GM21515 (cell line): Measurements from ENCODE around the gene PNPO.

ENCODE experiments used
- ATAC-seq: cut with Tn5 transposase; IDR thresholded peaks from one replicate; pipeline ENCODE4 v1.9.1; 2021; ENCODE audit not compliant: unreplicated experiment

Gene PNPO

DNA sequence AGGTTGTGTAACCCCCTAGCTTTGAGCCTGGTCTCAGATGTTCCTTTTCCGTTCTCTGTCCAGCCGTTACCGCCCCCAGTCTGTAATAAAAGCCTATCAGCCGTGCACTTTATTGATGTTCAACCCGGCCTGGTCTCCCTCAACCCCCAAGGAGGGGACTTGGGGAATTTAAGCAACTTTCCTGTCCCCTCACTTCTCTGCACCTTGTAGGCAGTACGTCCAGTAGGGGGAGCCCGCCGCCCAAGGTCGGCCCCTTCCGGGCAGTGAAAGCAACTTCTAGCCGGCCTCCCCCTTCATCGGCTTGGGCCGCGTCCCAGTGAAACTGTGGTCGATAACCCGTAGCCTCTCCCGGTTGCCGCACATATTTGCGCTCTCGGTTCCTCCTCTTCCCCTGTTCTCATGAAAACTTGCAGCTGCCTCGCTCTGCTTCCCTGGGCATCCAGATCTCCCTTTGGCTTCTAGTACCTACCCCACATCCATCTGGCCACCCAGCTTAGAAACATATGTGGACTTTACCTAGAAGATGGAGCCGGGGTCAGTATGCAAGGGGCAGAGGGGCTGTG is 7.9 kb downstream of the PNPO start:
- ATAC-seq, result no peak

DNA sequence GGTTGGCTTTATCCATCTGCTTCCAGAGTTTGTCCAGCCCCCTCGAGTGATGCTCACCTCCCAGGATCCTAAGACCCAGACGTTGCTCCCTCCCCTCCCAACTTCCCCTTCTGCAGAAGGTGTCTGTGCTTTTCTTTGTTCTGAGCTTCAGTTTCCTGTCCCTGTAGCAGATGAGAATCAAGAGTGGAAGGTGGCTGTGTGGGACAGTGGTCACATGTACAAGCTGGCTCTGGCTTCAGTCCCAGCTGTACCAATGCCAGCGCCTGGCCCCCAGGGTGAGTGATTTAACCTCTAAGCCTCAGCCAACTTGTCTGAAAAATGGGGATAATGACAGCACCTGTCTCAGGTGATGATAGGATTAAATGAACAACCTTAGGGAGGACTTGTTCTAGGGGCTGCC is 8.6 kb downstream of the PNPO start:
- ATAC-seq, result no peak

DNA sequence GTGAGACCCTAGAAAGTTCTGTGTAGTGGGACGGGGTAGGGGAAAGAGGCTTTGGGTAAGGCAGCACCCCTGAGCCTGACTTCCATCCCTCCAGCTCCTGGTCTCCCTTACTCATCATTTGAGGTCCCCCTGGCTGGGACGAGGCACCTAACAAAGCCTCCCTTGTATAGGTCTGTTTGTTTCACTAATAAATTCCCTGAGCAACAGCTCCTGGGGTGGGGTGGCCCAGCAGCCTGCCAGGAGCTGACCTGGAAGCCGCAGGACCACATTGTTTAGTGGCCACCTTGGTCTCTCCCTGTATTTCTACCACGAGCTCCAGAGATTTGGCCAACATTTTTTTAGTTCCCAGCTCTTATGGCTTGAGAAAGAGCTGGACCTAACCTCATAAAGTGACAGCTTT is 9.1 kb downstream of the PNPO start:
- ATAC-seq, result no peak

- ATAC-seq, result no peak
Observed at GRCh38 chr17:47952171-47953021, 11.0 kb downstream of the PNPO start.

GRCh38 chr17:47953909-47954308 is 12.5 kb downstream of the PNPO start:
- ATAC-seq, result no peak

GRCh38 chr17:47955497-47956461 is 14.4 kb downstream of the PNPO start:
- no peak for ATAC-seq

DNA sequence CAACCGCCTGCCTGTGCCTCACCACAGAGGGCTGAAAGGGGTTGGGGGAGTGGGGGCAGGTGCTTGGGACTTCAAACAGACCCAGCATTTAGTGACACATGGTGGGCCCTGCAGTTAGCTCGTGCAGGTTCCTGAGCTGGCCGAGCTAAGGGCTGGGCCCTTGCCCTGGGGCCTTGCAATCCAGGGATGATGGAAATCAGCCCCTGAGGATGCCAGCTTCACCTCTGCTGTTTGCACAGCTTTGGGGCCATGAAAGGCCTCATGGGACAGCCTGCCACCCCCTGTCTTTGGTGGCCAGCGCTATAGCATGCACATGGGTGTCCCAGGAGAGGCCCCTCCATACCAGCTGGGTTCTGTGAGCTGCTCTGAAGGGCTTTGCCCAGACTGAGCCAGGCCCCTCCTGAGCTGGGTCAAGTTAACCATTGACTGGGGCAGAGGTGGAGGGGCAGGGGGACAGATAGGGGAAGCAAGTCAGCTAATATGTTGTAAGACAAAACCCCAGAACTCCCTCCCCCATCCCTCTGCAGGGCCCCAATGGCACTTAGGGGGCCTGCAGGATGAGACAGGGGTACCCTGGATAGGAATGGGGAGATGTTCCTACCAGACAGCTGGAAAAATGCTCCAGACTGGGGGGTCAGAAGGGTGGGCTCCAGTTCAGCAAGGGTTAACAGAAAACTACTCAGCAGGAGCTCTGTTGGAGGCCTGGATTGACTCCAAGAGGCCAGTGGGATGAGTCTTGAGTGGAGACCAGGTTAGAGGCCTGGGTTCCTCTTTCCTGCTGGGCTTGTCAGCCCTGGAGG is 15.6 kb downstream of the PNPO start:
- no peak for ATAC-seq

DNA sequence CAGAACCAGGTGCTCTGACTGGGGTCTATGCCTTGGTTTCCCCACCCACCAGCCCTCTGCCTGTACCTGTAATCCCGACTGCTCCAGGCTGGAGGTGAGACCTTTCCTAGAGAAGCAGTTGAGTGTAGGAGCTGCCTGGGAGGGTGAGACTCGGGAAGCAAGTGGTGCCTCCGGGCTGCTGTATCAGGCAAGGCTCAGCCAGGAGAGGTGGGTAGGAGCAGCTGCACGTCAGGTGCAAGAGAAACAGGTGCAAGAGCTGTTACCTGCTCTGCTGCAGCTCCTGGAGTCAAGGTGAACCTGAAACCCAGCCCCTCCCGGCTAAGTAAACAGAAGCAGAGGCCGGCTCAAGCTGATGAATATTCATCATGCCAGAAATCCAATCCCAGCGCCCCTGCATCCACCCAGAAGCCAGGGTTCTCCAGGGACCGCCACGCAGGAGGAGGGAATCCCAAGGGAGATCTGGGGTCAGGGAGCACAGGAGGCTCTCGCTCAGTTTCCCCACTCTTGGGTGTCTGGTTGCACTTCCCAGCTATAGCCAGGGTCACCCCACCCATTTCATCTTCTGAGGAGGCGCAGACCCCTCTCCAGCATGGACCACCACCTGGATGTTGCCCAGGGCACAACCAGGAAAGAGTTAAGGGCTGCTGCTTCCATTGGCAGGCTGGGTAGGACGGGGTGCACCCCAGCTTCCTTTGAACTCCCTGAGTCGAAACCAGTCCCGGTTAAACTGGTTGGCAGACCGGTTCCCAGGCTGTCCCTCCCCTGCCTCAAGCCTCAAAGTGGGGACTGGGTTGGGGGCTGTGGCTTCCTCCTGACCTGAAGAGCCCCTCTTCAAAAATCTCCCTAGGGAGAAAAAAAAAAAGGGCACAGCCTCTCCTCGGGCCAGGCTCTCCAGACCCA is 16.5 kb downstream of the PNPO start, which contains the start of gene PRR15L:
TSS of gene PRR15L (minus strand) at position 293 of the 900 bp plus-strand sequence. CDS start 4,649 bp downstream, outside the sequence.
- ATAC-seq, result no peak

DNA sequence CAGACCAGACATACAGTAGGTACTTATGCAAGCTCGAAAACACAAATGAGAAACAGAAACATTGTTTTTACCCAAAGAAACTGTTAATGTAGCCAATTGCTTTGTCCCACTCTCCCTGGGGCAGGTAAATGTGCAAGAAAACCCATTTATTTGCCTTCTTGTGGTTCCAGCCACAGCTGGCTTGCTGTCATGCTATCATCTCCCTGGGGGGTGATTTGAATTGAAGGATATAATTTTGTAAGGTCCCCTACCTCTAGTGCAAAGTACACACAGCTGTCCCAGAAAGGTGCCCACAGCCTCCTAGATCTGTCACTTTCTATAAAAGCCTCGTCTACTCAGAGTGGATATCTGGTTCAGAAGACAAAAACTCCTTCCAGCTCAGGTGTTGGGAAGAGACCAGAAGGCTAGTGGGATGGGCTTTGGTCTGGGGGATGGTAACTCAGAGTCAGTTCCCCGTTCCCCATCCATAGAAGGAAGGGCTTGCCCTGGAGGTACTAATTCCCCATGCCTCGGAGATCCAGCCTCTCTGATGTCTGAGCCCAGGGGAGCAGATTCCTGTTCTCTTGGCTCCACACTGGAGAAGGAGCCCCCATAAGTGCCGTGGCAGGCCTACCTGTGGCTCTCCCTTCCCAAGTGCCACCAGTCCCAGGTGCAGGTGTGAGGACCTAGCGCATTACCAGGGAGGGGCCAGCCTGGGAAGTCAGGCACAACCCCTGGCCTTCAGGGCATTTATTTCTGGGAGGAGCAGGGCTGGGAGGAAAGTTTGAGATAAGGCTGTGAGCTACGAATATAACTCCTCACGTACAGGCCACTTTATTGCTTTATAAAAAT is 18.7 kb downstream of the PNPO start:
- ATAC-seq, result no peak

- ATAC-seq, result no peak
Observed at GRCh38 chr17:47961406-47961805, 20.0 kb downstream of the PNPO start.

GRCh38 chr17:47962901-47963300 is 21.5 kb downstream of the PNPO start:
- no peak for ATAC-seq

DNA sequence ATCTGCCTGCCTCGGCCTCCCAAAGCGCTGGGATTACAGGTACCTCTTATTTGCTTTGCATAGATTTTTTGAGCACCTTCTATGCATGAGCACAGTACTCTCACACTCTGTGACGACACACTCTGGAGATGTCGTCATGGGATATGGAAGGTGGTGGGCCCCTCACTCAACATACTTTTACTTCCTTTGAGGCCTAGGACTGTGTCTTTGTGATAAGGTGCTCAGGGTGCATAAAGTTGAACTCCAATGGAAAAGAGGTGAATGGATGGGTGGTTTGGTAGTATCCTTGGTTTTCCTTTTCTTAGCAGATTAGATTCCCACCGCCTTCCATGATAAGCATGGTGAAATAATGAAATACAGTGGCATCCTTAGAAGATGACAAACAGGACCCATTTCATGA is 23.5 kb downstream of the PNPO start:
- ATAC-seq, result no peak

GRCh38 chr17:47966079-47966519 is 24.7 kb downstream of the PNPO start:
- no peak for ATAC-seq

- ATAC-seq, result no peak
Observed at GRCh38 chr17:47967607-47968252, 26.4 kb downstream of the PNPO start.

DNA sequence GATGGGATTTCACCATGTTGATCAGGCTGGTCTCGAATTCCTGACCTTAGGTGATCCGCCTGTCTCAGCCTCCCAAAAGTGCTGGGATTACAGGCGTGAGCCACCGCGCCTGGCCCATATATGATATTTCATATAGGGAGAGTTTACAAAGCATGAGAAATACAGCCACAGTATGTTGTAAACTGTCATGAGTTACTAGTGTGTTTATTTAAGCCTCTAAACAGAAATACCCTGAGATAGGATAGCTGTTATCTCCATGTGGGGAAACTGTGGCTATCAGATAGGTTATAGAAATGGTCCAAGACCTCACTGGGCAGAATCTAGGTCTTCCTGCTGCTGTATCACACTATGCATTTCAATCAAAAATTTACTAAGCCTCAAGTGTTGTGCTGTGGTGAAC is 27.5 kb downstream of the PNPO start:
- no peak for ATAC-seq

DNA sequence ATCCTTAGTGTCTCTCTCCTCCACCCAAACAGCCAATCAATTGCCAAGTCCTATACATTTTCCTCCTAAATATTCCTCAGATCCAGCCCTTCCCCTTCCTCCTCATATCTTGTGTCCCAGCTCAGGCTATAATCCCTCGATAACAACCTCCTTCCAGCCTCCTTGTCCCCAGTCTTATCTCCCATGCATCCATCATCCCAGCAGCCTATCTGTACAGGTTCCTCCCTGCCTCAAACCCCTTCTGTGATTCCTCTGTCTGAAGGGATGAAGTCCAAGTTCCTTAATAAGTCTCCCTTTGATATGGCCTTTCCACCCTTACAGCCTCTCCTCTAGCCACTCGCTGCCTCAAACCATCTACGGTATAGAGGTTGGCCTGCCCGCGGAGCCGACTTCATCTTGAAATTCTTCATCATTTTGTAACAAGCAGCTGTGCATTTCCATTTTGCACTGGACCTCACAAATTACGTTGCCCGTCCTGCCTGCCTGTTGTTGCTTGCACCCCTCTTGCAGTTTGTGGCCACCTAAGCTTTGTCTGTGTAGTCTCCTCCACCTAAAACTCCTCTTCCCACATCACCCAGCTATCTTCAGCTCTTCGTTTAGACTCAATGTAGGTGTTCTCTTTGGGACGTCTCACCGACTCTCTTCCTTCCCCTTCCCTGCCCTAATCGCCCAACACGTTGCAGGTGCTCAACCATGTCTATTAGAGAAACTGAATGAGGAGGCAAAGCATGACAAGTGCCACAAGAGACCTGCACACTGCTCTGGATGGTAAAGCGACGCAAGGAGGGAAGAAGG is 28.8 kb downstream of the PNPO start:
- ATAC-seq, result no peak

DNA sequence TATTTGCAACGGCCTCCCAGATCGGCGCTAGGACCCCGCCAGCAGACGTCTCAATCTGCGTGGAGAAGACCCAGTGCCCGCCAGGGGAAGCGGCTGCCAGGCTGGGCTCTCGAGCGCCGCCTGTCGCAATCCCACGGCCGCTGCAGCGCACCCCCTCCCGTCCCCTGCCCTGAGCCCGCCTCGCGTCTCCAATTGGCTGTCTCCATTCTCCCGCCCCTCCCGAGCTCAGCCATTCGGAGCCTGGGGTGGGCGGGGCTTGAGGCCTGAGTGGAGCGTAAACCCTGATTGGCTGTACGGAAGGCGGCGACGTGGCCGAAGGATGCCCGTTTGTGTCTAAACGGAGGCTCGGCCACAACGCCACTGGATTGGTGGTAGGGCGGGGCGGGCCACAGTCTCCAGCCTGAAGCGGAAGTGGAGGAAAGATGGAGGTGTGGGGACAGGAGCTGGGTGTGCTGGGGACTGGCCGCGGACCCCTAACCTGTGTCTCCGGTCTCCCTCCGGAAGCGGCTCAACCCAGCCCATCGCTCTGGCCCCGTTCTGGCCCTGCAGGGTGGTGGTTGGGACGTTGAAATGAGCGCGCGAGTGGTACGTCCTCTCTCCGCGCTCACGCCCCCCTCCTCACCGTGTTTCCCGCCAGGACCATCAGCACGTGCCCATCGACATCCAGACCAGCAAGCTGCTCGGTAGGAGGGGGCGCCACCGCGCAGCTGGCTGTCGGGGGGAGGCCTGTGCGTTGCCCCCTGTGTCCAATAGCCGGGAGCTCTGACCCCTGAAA is 29.5 kb downstream of the PNPO start, which contains the start of gene CDK5RAP3:
TSS of gene CDK5RAP3 (plus strand) at position 389 of the 775 bp plus-strand sequence. CDS start at position 423, 34 bp downstream.
- peak; percentile 96 for ATAC-seq
